Measurements from ENCODE around the gene NACC2.

The NACC2 gene, protein sequence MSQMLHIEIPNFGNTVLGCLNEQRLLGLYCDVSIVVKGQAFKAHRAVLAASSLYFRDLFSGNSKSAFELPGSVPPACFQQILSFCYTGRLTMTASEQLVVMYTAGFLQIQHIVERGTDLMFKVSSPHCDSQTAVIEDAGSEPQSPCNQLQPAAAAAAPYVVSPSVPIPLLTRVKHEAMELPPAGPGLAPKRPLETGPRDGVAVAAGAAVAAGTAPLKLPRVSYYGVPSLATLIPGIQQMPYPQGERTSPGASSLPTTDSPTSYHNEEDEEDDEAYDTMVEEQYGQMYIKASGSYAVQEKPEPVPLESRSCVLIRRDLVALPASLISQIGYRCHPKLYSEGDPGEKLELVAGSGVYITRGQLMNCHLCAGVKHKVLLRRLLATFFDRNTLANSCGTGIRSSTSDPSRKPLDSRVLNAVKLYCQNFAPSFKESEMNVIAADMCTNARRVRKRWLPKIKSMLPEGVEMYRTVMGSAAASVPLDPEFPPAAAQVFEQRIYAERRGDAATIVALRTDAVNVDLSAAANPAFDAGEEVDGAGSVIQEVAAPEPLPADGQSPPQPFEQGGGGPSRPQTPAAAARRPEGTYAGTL

DNA sequence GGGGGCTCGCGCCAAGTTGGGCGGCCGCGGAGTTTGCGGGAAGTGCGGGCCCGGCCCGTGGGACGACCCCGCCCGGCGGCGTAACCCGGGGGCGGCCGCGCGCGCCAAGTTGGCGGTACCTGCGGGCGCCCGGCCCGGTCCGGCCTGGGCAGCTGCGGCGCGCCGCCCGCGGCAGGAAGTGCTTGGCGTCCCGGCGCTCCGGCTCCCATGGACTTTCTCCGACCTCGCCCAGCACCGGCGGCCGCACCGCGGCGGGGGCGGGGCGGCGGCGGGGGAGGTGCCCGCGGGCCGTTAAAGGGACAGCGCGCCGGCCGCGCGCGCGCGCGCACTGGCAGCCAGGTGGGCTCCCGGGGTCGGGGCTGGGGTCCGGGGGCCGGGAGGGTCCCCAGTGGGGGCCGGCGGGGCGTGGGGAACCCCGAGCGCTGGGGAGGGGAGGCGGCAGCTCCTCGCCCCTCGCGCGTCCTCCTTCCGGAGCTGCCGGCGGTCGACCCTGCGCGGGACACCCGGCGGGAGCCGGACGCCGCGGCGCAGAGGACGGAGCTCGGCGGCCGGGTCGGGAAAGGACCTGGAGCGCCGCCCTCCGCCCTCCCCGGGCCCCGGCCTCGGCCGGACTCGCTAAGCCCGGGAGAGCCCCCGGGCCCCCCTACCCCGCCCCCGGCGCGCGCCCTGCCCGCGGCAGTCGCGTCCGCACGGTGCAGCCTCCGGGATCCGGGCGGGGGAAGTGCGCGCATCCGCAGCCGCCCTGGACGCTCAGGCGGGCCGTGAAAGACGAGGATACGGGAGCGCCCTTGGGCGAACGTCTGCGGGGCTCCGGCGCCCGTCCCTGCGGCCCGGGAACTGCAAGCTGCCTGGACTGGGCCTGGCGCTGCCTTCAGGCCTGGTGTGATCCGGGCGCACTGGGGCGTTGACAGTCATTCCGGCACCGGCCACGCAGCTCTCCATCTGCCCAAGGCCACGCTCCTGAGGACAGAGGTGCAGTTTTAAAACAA, at the start of gene NACC2:
TSS of gene NACC2 (minus strand) at position 220 of the 989 bp plus-strand sequence. CDS start 44,768 bp downstream, outside the sequence.
- peak in 1 of 2 donors; percentile 57 for DNase-seq

DNA sequence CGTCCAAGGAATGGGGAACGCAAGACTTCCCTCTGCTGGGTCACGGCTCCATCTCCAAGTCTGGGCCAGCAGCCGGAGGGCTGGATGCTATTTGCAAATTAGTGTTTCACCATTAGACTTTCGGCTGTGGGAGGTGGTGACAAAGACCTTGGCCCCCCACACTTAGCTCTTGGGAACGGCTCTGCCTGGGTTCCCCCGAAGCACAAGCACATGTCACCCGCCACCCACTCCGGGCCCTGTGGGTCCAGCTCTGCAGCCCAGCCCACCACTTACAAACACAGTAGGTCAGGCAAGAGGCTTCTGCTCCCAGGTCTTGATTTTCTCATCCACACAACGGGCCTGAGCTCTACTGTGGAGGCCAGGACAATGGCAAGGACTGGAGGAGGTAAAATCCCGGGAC, 49.4 kb upstream of the NACC2 start:
- no peak for DNase-seq

DNA sequence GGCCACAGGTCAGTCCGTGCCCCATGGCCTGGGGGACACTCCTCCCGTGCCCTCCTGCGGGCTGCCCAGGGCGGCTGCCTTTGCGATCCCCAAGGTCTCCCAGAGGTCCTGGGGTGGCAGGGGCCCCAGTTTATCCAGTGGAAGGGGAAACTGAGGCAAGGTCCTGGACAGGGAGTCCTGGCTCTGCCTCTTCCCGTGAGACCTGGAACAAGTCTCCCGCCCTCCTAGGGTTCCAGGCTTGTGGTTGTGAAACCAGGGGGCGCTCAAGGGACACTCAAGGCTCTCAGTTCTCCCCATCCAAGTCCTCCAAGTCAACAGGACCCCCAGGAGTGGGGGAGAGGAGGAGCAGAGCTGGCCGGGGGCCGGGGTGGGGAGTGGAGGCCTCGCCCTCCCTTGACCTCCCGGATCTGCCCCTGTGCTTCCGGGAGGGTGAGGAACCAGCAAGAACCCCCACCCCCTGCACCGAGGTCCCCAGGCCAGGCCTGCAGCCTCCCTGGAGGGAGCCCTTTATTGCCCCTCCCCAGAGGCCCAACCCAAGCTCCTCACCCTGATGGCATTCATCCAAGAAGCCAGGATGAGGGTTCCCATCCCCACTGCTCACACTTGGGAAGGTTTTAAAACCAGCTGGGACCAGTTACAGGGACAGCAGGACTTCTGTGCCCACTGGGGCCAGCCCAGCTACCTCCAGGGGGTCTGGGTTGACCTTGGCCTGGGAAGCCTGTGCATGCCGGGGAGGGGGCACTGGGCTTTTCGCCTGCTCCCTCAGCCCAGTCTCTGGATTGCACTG, 48.3 kb upstream of the NACC2 start:
- DNase-seq = no peak

GRCh38 chr9:136142859-136143214, 47.7 kb upstream of the NACC2 start:
- DNase-seq = no peak

GRCh38 chr9:136142414-136142796, 47.3 kb upstream of the NACC2 start:
- DNase-seq = no peak

DNA sequence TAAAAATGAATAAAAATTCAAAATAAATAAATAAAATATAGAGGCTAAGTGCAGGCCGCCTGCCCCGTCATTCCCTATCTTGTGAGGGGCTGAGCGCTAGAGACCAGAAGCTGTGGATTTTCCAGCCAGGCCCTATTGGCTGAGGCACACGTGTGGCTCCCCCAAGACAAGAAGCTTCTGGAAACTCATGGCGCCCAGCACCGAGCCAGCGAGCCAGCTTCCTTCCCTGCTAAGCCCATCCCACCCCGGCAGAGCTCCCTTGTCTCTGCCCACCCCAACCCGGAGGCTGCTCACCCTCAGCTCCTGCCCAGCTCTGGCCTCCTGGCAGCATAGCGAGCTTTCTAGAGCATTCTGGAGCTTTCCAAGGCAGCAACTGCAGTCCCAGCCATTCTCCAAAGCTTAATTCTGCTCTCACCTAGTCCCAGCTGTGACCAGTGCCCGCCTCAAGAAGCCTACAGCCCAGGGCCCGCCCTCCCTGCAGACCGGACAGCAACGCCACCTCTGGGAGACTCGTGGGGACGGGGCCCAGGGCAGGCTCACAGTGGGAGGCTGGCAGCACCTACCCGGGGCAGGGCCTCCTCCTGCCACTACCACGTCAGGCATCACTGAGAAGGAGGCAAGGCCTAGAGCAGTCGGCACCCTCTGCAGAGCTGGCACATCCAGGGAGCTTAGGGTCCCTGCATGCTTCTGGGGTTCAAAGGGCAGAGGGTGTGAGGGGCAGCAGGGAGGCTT, 46.8 kb upstream of the NACC2 start:
- no peak for DNase-seq

- DNase-seq = no peak
Measured at GRCh38 chr9:136140966-136141365, 45.9 kb upstream of the NACC2 start.

GRCh38 chr9:136140046-136140445, 45.0 kb upstream of the NACC2 start:
- DNase-seq = no peak

- no peak for DNase-seq
Measured at GRCh38 chr9:136138566-136138965, 43.5 kb upstream of the NACC2 start.

GRCh38 chr9:136137321-136138265, 42.5 kb upstream of the NACC2 start:
- DNase-seq = no peak

GRCh38 chr9:136136127-136136925, 41.2 kb upstream of the NACC2 start:
- no peak for DNase-seq

DNA sequence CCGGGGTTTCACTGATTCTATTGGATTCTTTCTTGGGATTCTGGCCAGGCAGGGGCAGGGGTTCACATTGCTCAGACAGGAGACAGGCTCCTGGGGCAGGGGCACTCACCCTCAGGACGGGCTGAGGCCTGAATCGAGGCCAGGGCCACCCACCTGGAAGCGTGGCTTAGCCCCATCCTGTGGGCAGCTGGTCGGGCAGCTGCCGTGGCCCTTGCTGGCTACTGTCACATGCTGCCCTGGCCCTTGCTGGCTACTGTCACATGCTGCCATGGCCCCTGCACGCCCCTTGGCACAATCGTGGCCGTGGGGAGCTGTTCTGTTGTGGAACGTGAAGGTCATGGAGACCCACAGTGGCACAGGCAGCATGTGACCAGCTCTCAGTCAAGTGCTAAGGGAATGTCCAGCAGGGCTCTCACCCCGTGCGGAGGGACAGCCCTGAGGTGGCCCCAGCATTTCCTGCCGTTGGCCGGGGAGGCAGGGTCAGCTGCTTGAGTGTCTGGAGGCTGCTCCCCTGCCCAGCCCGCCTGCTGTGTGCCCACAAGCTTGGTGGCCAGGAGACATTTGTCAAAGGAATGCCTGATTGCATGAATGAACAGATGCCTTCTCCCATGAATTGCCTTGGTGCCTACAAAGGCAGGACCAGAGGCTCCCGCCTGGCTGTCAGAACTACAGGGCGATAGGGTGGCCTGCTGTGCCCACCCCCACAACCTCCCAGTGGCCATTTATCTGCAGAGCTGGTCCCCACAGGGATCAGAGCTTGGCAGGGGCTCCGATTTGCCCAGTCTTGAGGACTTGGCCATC, 40.4 kb upstream of the NACC2 start:
- DNase-seq = no peak

GRCh38 chr9:136133959-136134484, 38.9 kb upstream of the NACC2 start:
- DNase-seq = no peak

GRCh38 chr9:136133191-136133958, 38.3 kb upstream of the NACC2 start:
- DNase-seq = no peak

- no peak for DNase-seq
Measured at GRCh38 chr9:136132512-136133050, 37.5 kb upstream of the NACC2 start.

DNA sequence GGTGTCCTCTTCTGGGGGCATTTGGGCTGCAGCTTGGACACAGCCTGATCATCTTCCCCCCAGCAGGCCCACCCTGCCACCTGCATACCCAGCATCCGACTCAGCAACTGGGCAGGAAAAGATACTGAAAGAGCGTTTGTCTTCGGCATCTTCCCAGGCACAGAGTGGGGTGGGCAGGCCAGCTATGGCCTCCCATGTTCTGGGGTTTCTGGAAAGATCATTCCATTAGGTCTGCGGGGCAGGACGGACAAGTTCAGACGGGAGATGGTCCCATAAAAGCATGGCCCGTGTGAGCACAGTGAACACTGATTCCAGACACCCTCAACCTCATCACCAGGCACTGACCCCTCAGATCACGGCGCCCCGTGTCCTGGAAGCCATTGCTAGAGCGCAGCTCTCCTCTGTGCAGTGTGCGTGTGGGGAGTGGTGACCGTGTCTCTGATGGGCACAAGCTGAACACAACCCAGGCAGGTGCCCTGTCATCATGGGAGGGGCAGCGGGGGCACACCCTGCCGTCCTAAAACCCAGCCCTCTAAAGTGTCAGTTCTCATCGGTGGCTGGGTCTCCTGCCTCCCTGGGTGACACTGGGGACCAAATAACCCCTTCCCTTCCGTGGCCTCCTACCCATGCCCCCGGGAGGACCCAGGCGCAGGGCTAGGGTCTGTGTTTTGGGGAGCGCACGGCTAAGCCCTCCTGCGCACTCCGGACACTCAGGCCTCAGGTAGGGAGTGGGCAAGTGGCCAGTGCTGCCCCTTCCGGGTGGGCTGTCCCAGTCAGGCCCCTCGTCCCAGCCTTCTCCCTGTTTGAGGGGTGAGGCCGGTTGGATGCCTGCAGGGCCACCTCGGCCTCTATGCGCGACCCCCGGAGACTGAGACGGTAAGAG, 36.8 kb upstream of the NACC2 start:
- DNase-seq = no peak

Measured in inflammatory macrophage treated with lipopolysaccharide for 1 hour (primary cell).